Muscle of leg (tissue), 16 donors: Measurements from ENCODE around the gene TRDN. TPM values are rescaled to one million over a fixed set of nuclear protein-coding genes. Genes with fewer than 3 reads are reported as not detected.

Source experiments
- DNase-seq: peaks from one replicate; pipeline ENCODE4 v3.0.0; 2013
- H3K27ac ChIP-seq: one replicate; pipeline ENCODE4 v1.5.1; 2013; ENCODE audit warnings: mild to moderate bottlenecking, low read length, control low read depth
- H3K27me3 ChIP-seq: one replicate; pipeline ENCODE4 v1.6.1; 2013; ENCODE audit warnings: low read length; ENCODE audit not compliant: control insufficient read depth, insufficient read depth
- H3K36me3 ChIP-seq: one replicate; pipeline ENCODE4 v1.6.1; 2013; ENCODE audit warnings: low read length; ENCODE audit not compliant: control insufficient read depth, insufficient read depth
- H3K4me1 ChIP-seq: one replicate; pipeline ENCODE4 v1.6.1; 2013; ENCODE audit warnings: low read length; ENCODE audit not compliant: control insufficient read depth, insufficient read depth
- H3K4me3 ChIP-seq: one replicate; pipeline ENCODE4 v1.5.1; 2013; ENCODE audit warnings: low read length, control low read depth
- H3K9me3 ChIP-seq: replicated peaks from 2 replicates; pipeline ENCODE4 v1.6.1; 2013; ENCODE audit warnings: low read depth, low read length; ENCODE audit not compliant: control insufficient read depth
- WGBS: methylation state at CpG from one replicate; pipeline ENCODE4 v1.1.5; 2013; ENCODE audit warnings: missing lambda C conversion rate; ENCODE audit not compliant: insufficient coverage; 5-methylcytosine and 5-hydroxymethylcytosine counted together
- long read RNA-seq, 11 donors: transcript quantifications; one replicate each; lab custom pipeline, GENCODE V29; 2026
- polyA plus RNA-seq, 8 donors: library from polyadenylated mRNA; unstranded; fragments of 120-200 nt; gene quantifications; one replicate each; pipeline versions ENCODE4 v1.2.1 to v1.2.3, GENCODE V29; 2013; ENCODE audit warnings: inconsistent platforms in 1 of 8, low replicate concordance in 1 of 8; ENCODE audit not compliant: insufficient read length in 8 of 8, insufficient read depth in 1 of 8
- total RNA-seq: library from RNA; stranded (reverse); fragments of 120-200 nt; gene quantifications from one replicate; pipeline ENCODE4 v1.2.4, GENCODE V29; 2013

Gene TRDN
- total RNA-seq: 204 TPM
- polyA plus RNA-seq: 100 to 1,000 TPM in 7 of 8 donors, 10 to 100 TPM in 1; 97.2 to 223 (median 158) TPM
- long read RNA-seq, donor 1, transcript TRDN-205 (8 exons, 1,179 nt): major isoform, 7 of 36 reads
- long read RNA-seq, donor 1, partial matches to known transcripts: 28 of 36 reads
- long read RNA-seq, donor 1, other reads (novel, unspliced or antisense): 0 of 36 reads
- long read RNA-seq, donor 2, partial matches to known transcripts: 0 of 3 reads
- long read RNA-seq, donor 2, other reads (novel, unspliced or antisense): 0 of 3 reads
- long read RNA-seq, donor 3, transcript TRDN-205 (8 exons, 1,179 nt): major isoform, 11 of 89 reads
- long read RNA-seq, donor 3, partial matches to known transcripts: 78 of 89 reads
- long read RNA-seq, donor 3, other reads (novel, unspliced or antisense): 0 of 89 reads
- long read RNA-seq, donor 4, partial matches to known transcripts: 64 of 68 reads
- long read RNA-seq, donor 4, other reads (novel, unspliced or antisense): 0 of 68 reads
- long read RNA-seq, donor 5, transcript TRDN-205 (8 exons, 1,179 nt): major isoform, 20 of 94 reads
- long read RNA-seq, donor 5, partial matches to known transcripts: 72 of 94 reads
- long read RNA-seq, donor 5, other reads (novel, unspliced or antisense): 0 of 94 reads
- long read RNA-seq, donor 6, transcript TRDN-205 (8 exons, 1,179 nt): major isoform, 20 of 200 reads
- long read RNA-seq, donor 6, transcript TRDN-204 (6 exons, 1,294 nt): minor isoform, 9 of 200 reads
- long read RNA-seq, donor 6, partial matches to known transcripts: 171 of 200 reads
- long read RNA-seq, donor 6, other reads (novel, unspliced or antisense): 0 of 200 reads
- long read RNA-seq, donor 7, transcript TRDN-205 (8 exons, 1,179 nt): major isoform, 11 of 131 reads
- long read RNA-seq, donor 7, partial matches to known transcripts: 120 of 131 reads
- long read RNA-seq, donor 7, other reads (novel, unspliced or antisense): 0 of 131 reads
- long read RNA-seq, donor 8, transcript TRDN-205 (8 exons, 1,179 nt): major isoform, 14 of 103 reads
- long read RNA-seq, donor 8, partial matches to known transcripts: 88 of 103 reads
- long read RNA-seq, donor 8, other reads (novel, unspliced or antisense): 0 of 103 reads
- long read RNA-seq, donor 9, transcript TRDN-205 (8 exons, 1,179 nt): major isoform, 18 of 136 reads
- long read RNA-seq, donor 9, partial matches to known transcripts: 117 of 136 reads
- long read RNA-seq, donor 9, other reads (novel, unspliced or antisense): 0 of 136 reads
- long read RNA-seq, donor 10, transcript TRDN-205 (8 exons, 1,179 nt): major isoform, 22 of 201 reads
- long read RNA-seq, donor 10, partial matches to known transcripts: 177 of 201 reads
- long read RNA-seq, donor 10, other reads (novel, unspliced or antisense): 0 of 201 reads
- long read RNA-seq, donor 11, transcript TRDN-205 (8 exons, 1,179 nt): major isoform, 22 of 207 reads
- long read RNA-seq, donor 11, partial matches to known transcripts: 183 of 207 reads
- long read RNA-seq, donor 11, other reads (novel, unspliced or antisense): 0 of 207 reads

- WGBS: no CpG with 5 or more reads among the region's 3 CpGs
- Histone ChIP-seq H3K27ac (peak within 1 kb of the TSS; percentile 91), H3K9me3 (no peaks in the 10 kb centered on the region), H3K36me3 (no peaks in the 10 kb centered on the region), H3K4me3 (peak within 1 kb of the TSS; percentile 30), H3K4me1 (no peaks in the 10 kb centered on the region), H3K27me3 (no peaks in the 10 kb centered on the region)
- peak; percentile 57 for DNase-seq
These were observed at the start of gene TRDN for GRCh38 chr6:123636782-123637181. Gene TRDN (minus strand): TSS chr6:123636950. CDS start chr6:123636775, 175 bp downstream.

DNA sequence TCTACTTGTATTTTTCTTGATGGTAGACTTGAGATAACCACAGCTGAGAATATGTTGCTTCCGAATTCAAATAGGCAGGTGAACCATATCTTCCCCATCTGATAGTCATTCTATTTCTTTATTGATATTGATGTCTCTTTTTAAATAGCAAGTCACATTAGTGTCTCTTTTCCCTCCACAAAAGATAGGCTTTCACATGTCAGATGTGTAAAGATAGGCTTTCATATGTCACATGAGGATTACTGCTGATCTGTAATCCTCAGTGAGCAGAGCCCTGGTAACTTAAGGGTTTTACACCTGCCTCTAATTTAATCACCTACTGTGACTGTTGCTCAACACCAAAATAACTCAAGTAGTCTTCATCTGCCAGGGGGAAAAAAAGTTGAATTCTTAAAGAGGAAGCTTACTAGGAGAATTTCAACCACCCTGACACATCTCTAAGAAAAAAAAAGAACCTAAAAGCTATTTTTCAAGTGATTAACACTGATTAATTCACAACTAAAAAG lies 45.3 kb upstream of the TRDN start:
- Histone ChIP-seq H3K27ac (no peak overlapping the region), H3K36me3 (no peaks in the 10 kb centered on the region), H3K4me3 (no peak overlapping the region)

DNA sequence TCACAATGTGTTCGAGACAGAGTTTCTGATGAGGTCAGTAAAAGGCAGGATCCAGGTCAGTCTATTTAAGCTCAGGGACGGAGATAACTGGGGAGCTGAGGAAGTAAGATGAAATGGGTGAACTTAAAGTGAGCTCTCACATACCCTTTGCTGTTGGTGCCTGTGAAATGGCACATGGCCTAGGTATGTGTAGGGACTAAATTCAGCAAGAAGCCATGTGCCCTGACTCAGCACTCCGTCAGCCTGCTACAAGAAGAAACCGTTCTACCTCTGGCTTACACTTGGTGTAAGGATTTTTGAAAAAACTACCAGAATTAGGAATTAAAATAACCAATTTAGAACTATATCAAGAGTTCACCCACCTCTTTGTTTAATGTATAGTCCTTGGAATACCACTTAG lies 41.1 kb upstream of the TRDN start:
- Histone ChIP-seq H3K27me3 (no peaks in the 10 kb centered on the region), H3K9me3 (no peaks in the 10 kb centered on the region), H3K4me1 (no peaks in the 10 kb centered on the region), H3K27ac (no peak overlapping the region), H3K36me3 (no peaks in the 10 kb centered on the region), H3K4me3 (no peak overlapping the region)
- no peak for DNase-seq
- 38% methylated on average over 1 of the region's 4 CpGs for WGBS

More for the DNA sequence above, 45.3 kb upstream of the TRDN start:
- Histone ChIP-seq H3K4me1 (no peaks in the 10 kb centered on the region), H3K9me3 (no peaks in the 10 kb centered on the region), H3K27me3 (no peaks in the 10 kb centered on the region)
- DNase-seq: no peak
- WGBS: no CpG with 5 or more reads among the region's 1 CpG

DNA sequence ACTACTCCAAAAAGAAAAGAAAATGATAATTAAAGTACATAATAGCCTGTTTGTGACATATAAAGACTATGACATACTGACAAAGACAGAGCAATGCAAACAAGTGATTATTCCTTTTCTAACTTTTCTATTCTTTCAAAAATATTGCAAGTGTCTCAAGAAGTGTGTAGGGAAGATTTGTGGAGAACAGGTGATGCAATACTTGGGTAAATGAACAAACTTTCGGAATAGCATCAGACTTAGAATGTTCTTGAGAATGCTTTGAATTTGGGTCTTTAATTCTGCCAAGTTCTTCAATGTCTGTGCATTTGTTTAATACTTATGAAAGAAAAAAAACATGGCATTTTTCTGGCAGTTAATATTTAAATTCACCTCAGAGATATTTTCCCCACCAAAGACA lies 40.0 kb upstream of the TRDN start:
- WGBS: no CpG with 5 or more reads among the region's 1 CpG

DNA sequence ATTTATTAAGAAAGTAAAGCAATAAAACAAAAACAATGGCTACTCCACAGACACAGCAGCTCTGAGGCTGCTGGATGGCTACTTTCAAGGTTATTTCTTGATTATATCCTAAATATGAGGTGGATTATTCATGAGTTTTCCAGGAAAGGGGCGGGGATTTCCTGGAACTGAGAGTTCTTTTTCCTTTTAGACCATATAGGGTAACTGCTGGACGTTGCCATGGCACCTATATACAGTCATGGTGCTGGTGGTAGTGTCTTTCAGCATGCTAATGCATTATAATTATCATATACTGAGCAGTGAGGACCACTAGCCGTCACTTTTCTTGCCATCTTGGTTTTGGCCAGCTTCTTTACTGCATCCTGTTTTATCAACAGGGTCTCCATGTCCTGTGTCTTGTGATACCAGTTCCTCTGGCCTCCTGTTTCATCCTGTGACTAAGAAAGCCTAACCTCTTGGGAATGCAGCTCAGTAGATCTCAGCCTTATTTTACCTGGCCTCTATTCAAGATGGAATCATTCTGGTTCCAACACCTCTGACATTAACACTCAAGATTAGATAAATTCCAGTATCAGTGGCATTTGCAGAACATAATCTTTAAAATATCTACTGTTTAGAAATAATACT lies 32.3 kb upstream of the TRDN start:
- H3K27me3 ChIP-seq: no peaks in the 10 kb centered on the region
- H3K4me3 ChIP-seq: no peak overlapping the region
- 75% methylated on average over 1 of the region's 3 CpGs for WGBS
- H3K9me3 ChIP-seq: no peaks in the 10 kb centered on the region
- peak; percentile 5 for DNase-seq
- H3K36me3 ChIP-seq: no peaks in the 10 kb centered on the region
- no peak overlapping the region for H3K27ac ChIP-seq
- H3K4me1 ChIP-seq: no peaks in the 10 kb centered on the region

More for the DNA sequence above, 40.0 kb upstream of the TRDN start:
- Histone ChIP-seq H3K4me1 (no peaks in the 10 kb centered on the region), H3K36me3 (no peaks in the 10 kb centered on the region), H3K9me3 (no peaks in the 10 kb centered on the region), H3K27me3 (no peaks in the 10 kb centered on the region), H3K27ac (no peak overlapping the region), H3K4me3 (no peak overlapping the region)
- DNase-seq: no peak

GRCh38 chr6:123668063-123668462 lies 31.3 kb upstream of the TRDN start:
- Histone ChIP-seq H3K27ac (no peak overlapping the region), H3K4me3 (no peak overlapping the region), H3K27me3 (no peaks in the 10 kb centered on the region), H3K4me1 (no peaks in the 10 kb centered on the region), H3K36me3 (no peaks in the 10 kb centered on the region), H3K9me3 (no peaks in the 10 kb centered on the region)
- no peak for DNase-seq
- WGBS: no CpG with 5 or more reads among the region's 6 CpGs

DNA sequence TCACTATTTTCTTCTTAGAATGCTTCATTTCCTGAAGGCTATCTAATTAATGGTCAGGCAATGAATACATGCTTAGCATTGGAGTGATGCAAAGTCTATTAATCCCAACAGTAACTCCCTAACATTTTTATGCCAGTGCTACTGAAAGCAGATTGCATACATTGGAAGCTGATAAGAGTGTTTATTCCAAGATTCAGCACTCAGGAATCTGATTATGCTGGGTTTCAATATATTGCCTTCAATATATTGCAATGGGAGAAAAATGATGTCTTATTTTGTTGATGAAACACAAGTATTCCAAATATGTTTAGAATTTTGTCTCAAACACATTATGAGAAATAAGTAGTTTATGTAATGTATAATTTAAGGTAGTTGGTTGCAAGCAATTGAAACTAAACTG lies 26.7 kb upstream of the TRDN start:
- no peak overlapping the region for H3K27ac ChIP-seq
- H3K4me3 ChIP-seq: no peak overlapping the region
- H3K36me3 ChIP-seq: no peaks in the 10 kb centered on the region

DNA sequence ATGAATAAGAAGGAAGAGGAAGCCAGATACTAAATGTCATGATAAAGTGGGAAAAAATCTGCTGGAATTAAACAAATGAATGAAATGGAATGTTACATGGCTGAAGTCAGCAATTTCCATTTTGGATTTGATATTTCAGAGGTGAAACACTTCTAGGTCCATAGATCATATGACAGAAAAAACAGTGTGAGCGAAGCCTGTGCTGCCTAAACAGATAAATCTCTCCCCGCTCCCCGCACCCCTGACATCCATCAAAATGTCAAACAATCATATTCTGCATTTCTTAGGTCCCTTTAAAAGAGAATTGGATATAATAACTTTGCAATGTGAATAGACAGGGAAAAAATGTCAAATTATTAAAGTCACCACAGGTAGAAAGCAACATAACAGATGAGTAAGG lies 26.0 kb upstream of the TRDN start:
- Histone ChIP-seq H3K27me3 (no peaks in the 10 kb centered on the region), H3K27ac (no peak overlapping the region), H3K4me1 (no peaks in the 10 kb centered on the region), H3K4me3 (no peak overlapping the region), H3K36me3 (no peaks in the 10 kb centered on the region), H3K9me3 (no peaks in the 10 kb centered on the region)
- whole genome bisulfite sequencing: no CpG with 5 or more reads among the region's 3 CpGs
- no peak for DNase-seq

More for the DNA sequence above, 26.7 kb upstream of the TRDN start:
- Histone ChIP-seq H3K4me1 (no peaks in the 10 kb centered on the region), H3K9me3 (no peaks in the 10 kb centered on the region), H3K27me3 (no peaks in the 10 kb centered on the region)
- DNase-seq: no peak
